Measurements from ENCODE around the gene GATB. TPM values are rescaled to one million over a fixed set of nuclear protein-coding genes. Genes with fewer than 3 reads are reported as not detected.

Gene GATB
- total and polyA plus RNA-seq, 10 of the 15 experiments (the other 5 are each of a cell fraction or from before 2014, with no cell fraction given): 20.5 to 37.3 (median 30.5) TPM

- Histone ChIP-seq H2AFZ (ENCODE audit: control insufficient read depth, low read depth, low read length) (no peak overlapping the region), H4K20me1 (ENCODE audit: control insufficient read depth, insufficient read depth) (no peaks in the 10 kb centered on the region), H3K27ac (ENCODE audit: control insufficient read depth, insufficient read depth) (no peak overlapping the region), H3K79me2 (ENCODE audit: control insufficient read depth, insufficient read depth, low read length) (no peaks in the 10 kb centered on the region), H3K4me3 (no peak overlapping the region), H3K36me3 (ENCODE audit: control insufficient read depth in 2 of 2, insufficient read depth in 2 of 2, low read length in 1 of 2) (no peaks in the 10 kb centered on the region; a peak in 1 of 4 replicates), H3K9ac (ENCODE audit: control insufficient read depth, insufficient read depth, low read length) (no peak overlapping the region), H3K27me3 (replicated peaks in 1 of 2; ENCODE audit: control insufficient read depth in 2 of 2, insufficient read depth in 2 of 2, low read length in 1 of 2) (no peaks in the 10 kb centered on the region), H3K4me2 (ENCODE audit: control insufficient read depth, insufficient read depth) (no peak overlapping the region), H3K4me1 (ENCODE audit: control insufficient read depth, insufficient read depth, low read length) (no peaks in the 10 kb centered on the region), H3K9me3 (replicated peaks; ENCODE audit: control insufficient read depth, insufficient read depth, low read length) (no peaks in the 10 kb centered on the region)
- in situ Hi-C loops (cut with MboI) (no loop called here), intact Hi-C loops (cut with micrococcal nuclease; ENCODE audit: unreplicated experiment) (no loop called here)
- ChIA-PET RAD21 (ENCODE audit: unreplicated experiment) (no interaction called here), CTCF (interaction anchor here (1.1 kb wide), 1 partner anchor 24 kb away, joined by 3 read pairs; no protein-coding TSS in a partner anchor), SMC1A (ENCODE audit: uncharacterized antibody, unreplicated experiment) (no interaction called here), POLR2A (no interaction called here)
- DNase-seq (ENCODE audit: low read depth, low spot score) (no peak), ATAC-seq (no peak), FAIRE-seq (no peak)
- TF ChIP-seq CHD1 (IDR thresholded peaks at IDR 0.05; ENCODE audit: low read depth, low read length): no peak
- TF ChIP-seq ZBTB4 (CRISPR knock-in tag; IDR thresholded peaks at IDR 0.05): no peak
- no TSS peak for BruUV-seq (replicated peaks)
Measured at GRCh38 chr4:151688785-151689043, 72.1 kb downstream of the GATB start.

- Histone ChIP-seq H3K9ac (ENCODE audit: control insufficient read depth, insufficient read depth, low read length) (no peak overlapping the region), H3K9me3 (replicated peaks; ENCODE audit: control insufficient read depth, insufficient read depth, low read length) (no peaks in the 10 kb centered on the region), H3K4me3 (no peak overlapping the region), H3K4me2 (ENCODE audit: control insufficient read depth, insufficient read depth) (no peak overlapping the region), H2AFZ (ENCODE audit: control insufficient read depth, low read depth, low read length) (no peak overlapping the region), H3K4me1 (ENCODE audit: control insufficient read depth, insufficient read depth, low read length) (no peaks in the 10 kb centered on the region), H3K36me3 (ENCODE audit: control insufficient read depth in 2 of 2, insufficient read depth in 2 of 2, low read length in 1 of 2) (no peaks in the 10 kb centered on the region; a peak in 1 of 4 replicates), H3K79me2 (ENCODE audit: control insufficient read depth, insufficient read depth, low read length) (no peaks in the 10 kb centered on the region), H3K27ac (ENCODE audit: control insufficient read depth, insufficient read depth) (no peak overlapping the region), H4K20me1 (ENCODE audit: control insufficient read depth, insufficient read depth) (no peaks in the 10 kb centered on the region), H3K27me3 (replicated peaks in 1 of 2; ENCODE audit: control insufficient read depth in 2 of 2, insufficient read depth in 2 of 2, low read length in 1 of 2) (no peaks in the 10 kb centered on the region)
- BruUV-seq (replicated peaks): no TSS peak
- ChIA-PET RAD21 (ENCODE audit: unreplicated experiment) (no interaction called here), POLR2A (no interaction called here), SMC1A (ENCODE audit: uncharacterized antibody, unreplicated experiment) (no interaction called here), CTCF (no interaction called here)
- FAIRE-seq (no peak), DNase-seq (ENCODE audit: low read depth, low spot score) (no peak), ATAC-seq (no peak)
- in situ Hi-C loops (cut with MboI): no loop called here
- intact Hi-C loops (cut with micrococcal nuclease; ENCODE audit: unreplicated experiment): no loop called here
- 86% methylated on average over 14 of the region's 14 CpGs for WGBS (ENCODE audit: insufficient coverage, insufficient replicate concordance, low lambda C conversion rate, missing lambda C conversion rate)
- TF ChIP-seq KDM1A (IDR thresholded peaks at IDR 0.05; ENCODE audit: borderline replicate concordance) (no peak), CBX5 (IDR thresholded peaks at IDR 0.05; ENCODE audit: low read depth) (no peak), TBL1XR1 (IDR thresholded peaks at IDR 0.05; ENCODE audit: low read depth, low read length) (no peak), IKZF2 (IDR thresholded peaks at IDR 0.05) (no peak), ZNF384 (IDR thresholded peaks at IDR 0.05; ENCODE audit: borderline replicate concordance, low read depth, low read length) (no peak), BMI1 (IDR thresholded peaks at IDR 0.05; ENCODE audit: borderline replicate concordance) (no peak), CTCF (IDR thresholded peaks at IDR 0.05 in 2 of 3, conservative IDR thresholded peaks at IDR 0.05 in 1 of 3; ENCODE audit: control insufficient read depth in 2 of 3, extremely low read depth in 1 of 3, insufficient read depth in 1 of 3, low read depth in 3 of 3, low read length in 3 of 3) (no peak), CHD4 (IDR thresholded peaks at IDR 0.05) (no peak), FOS (IDR thresholded peaks at IDR 0.05; ENCODE audit: borderline replicate concordance, extremely low read depth, insufficient read length) (no peak), YY1 (IDR thresholded peaks at IDR 0.05; ENCODE audit: low read depth, low read length) (no peak), EZH2 (IDR thresholded peaks at IDR 0.05; ENCODE audit: borderline replicate concordance, control insufficient read depth, low read depth, low read length) (no peak), NFIC (IDR thresholded peaks at IDR 0.05; ENCODE audit: low read depth, low read length) (no peak)
Measured at GRCh38 chr4:151688003-151688784, 72.6 kb downstream of the GATB start.

All from GM12878 (cell line).